Activated naive CD4-positive, alpha-beta T cell treated with Interleukin-2 at 50 U/mL for 16 hours (primary cell): ENCODE results near the gene NEK7.
"Not testable (repeated sequence)": the region's sequence is repeated elsewhere in the genome, so short reads cannot be mapped to it uniquely, and the experiment has no call there.

Experiments used
- DNase-seq: peaks from one replicate; pipeline ENCODE4 v3.0.0-alpha.2; 2020

The NEK7 gene

GRCh38 chr1:198212126-198212525, 55.3 kb downstream of the NEK7 start:
- DNase-seq: no peak

- no peak for DNase-seq
Measured at GRCh38 chr1:198212675-198213074, 55.9 kb downstream of the NEK7 start.

- no peak for DNase-seq
Measured at GRCh38 chr1:198214924-198215323, 58.1 kb downstream of the NEK7 start.

GRCh38 chr1:198220428-198220827, 63.6 kb downstream of the NEK7 start:
- DNase-seq: no peak

GRCh38 chr1:198227010-198227409, 70.2 kb downstream of the NEK7 start:
- not testable (repeated sequence) for DNase-seq

GRCh38 chr1:198227454-198227853, 70.7 kb downstream of the NEK7 start:
- not testable (repeated sequence) for DNase-seq

- DNase-seq: no peak
Measured at GRCh38 chr1:198228925-198229324, 72.1 kb downstream of the NEK7 start.

- DNase-seq: no peak
Measured at GRCh38 chr1:198231779-198232178, 75.0 kb downstream of the NEK7 start.

GRCh38 chr1:198232378-198232777, 75.6 kb downstream of the NEK7 start:
- no peak for DNase-seq

- DNase-seq: no peak
Measured at GRCh38 chr1:198232940-198233675, 76.3 kb downstream of the NEK7 start.

- no peak for DNase-seq
Measured at GRCh38 chr1:198234520-198235251, 77.9 kb downstream of the NEK7 start.

- no peak for DNase-seq
Measured at GRCh38 chr1:198238121-198238520, 81.3 kb downstream of the NEK7 start.

GRCh38 chr1:198241553-198241952, 84.8 kb downstream of the NEK7 start:
- no peak for DNase-seq

GRCh38 chr1:198244772-198245171, 88.0 kb downstream of the NEK7 start:
- no peak for DNase-seq

- DNase-seq: no peak
Measured at GRCh38 chr1:198245379-198245778, 88.6 kb downstream of the NEK7 start.

GRCh38 chr1:198246337-198246736, 89.5 kb downstream of the NEK7 start:
- no peak for DNase-seq

GRCh38 chr1:198253259-198253658, 96.5 kb downstream of the NEK7 start:
- DNase-seq: no peak

- DNase-seq: no peak
Measured at GRCh38 chr1:198253668-198254067, 96.9 kb downstream of the NEK7 start.

- no peak for DNase-seq
Measured at GRCh38 chr1:198254521-198254920, 97.7 kb downstream of the NEK7 start.

- DNase-seq: no peak
Measured at GRCh38 chr1:198254948-198255347, 98.2 kb downstream of the NEK7 start.

- DNase-seq: no peak
Measured at GRCh38 chr1:198255784-198256183, 99.0 kb downstream of the NEK7 start.

GRCh38 chr1:198258491-198258890, 101.7 kb downstream of the NEK7 start:
- no peak for DNase-seq

GRCh38 chr1:198259333-198260074, 102.7 kb downstream of the NEK7 start:
- no peak for DNase-seq

GRCh38 chr1:198261886-198262285, 105.1 kb downstream of the NEK7 start:
- no peak for DNase-seq
